HepG2 (cell line): ENCODE measurements around the gene RNASE9. TPM values are rescaled to one million over a fixed set of nuclear protein-coding genes. Genes with fewer than 3 reads are reported as not detected.
"Not testable (repeated sequence)": the region's sequence is repeated elsewhere in the genome, so short reads cannot be mapped to it uniquely, and the experiment has no call there.

Source experiments
- ATAC-seq: fragments of 200-7000 bp; cut with Tn5 transposase; 3 replicates; pipeline ENCODE4 v1.9.1; 2020; ENCODE audit warnings: mild to moderate bottlenecking, moderate library complexity
- BruUV-seq: library from RNA; stranded (reverse); fragments of 400-500 nt; replicated peaks from 2 replicates; lab custom pipeline; 2021; lab: Mats Ljungman, UMichigan
- CTCF ChIA-PET: fragments of 300-600 bp; formaldehyde crosslinking; extraction: SDS; loops from one replicate; lab custom pipeline; 2021; ENCODE audit warnings: low total read pairs, inconsistent platforms, low intra/inter-chr PET ratio; lab: Yijun Ruan, JAX
- POLR2A ChIA-PET: fragments of 350-600 bp; sonication (Branson Sonifier 250); formaldehyde crosslinking; loops from one replicate; lab custom pipeline; 2020; ENCODE audit warnings: antibody characterized with exemption, inconsistent platforms; lab: Yijun Ruan, JAX
- DNase-seq: peaks from one replicate; pipeline ENCODE4 v3.0.0-alpha.2; 2015; ENCODE audit warnings: low spot score
- FAIRE-seq: peaks from 3 replicates; lab custom pipeline; 2011; peaks lifted over from hg19 to GRCh38; lab: Jason Lieb, UNC
- H2AFZ ChIP-seq: one replicate; pipeline ENCODE4 v1.6.1; 2011; ENCODE audit warnings: low read length, inconsistent platforms
- H3K27ac ChIP-seq: fragments of 300-600 bp; 3 replicates; pipeline ENCODE4 v1.8.0; 2011; ENCODE audit warnings: mixed run types, mild to moderate bottlenecking, mixed read lengths, low read length, inconsistent platforms; ENCODE audit not compliant: insufficient read depth; ENCODE audit errors: extremely low read length
- H3K27me3 ChIP-seq, 2 experiments: fragments of 200-600 bp in 1 of 2; 2 replicates in 1 of 2; 3 replicates in 1 of 2; pipeline versions ENCODE4 v1.6.0 to v1.8.0; 2011; ENCODE audit warnings: low read length in 2 of 2, mild to moderate bottlenecking in 2 of 2, moderate library complexity in 2 of 2, inconsistent platforms in 1 of 2; ENCODE audit not compliant: insufficient read depth in 2 of 2, control insufficient read depth in 1 of 2
- H3K36me3 ChIP-seq, 2 experiments: fragments of 200-600 bp in 1 of 2; replicated peaks in 1 of 2; 2 replicates in 1 of 2; 3 replicates in 1 of 2; pipeline versions ENCODE4 v1.5.1 to v1.8.0; 2011; ENCODE audit warnings: low read length in 2 of 2, inconsistent platforms in 1 of 2; ENCODE audit not compliant: insufficient read depth in 2 of 2, control insufficient read depth in 1 of 2
- H3K4me1 ChIP-seq: 2 replicates; pipeline ENCODE4 v1.5.1; 2012; ENCODE audit warnings: low read length, inconsistent platforms; ENCODE audit not compliant: insufficient read depth
- H3K4me2 ChIP-seq: 2 replicates; pipeline ENCODE4 v1.6.0; 2011; ENCODE audit warnings: low read depth, low read length, inconsistent platforms
- H3K4me3 ChIP-seq, 3 experiments: fragments of 200-600 bp in 1 of 3; sonication (generic), shearing (Covaris generic) in 1 of 3; replicated peaks in 1 of 3; 2 replicates each; pipeline ENCODE4 v1.5.1; 2011 to 2016; ENCODE audit warnings: low read length in 3 of 3, inconsistent platforms in 2 of 3, low read depth in 2 of 3, mild to moderate bottlenecking in 2 of 3, control low read depth in 1 of 3, mixed read lengths in 1 of 3; ENCODE audit not compliant: insufficient read depth in 1 of 3
- H3K79me2 ChIP-seq: one replicate; pipeline ENCODE4 v1.6.1; 2011; ENCODE audit warnings: low read length, inconsistent platforms; ENCODE audit not compliant: insufficient read depth
- H3K9ac ChIP-seq: 2 replicates; pipeline ENCODE4 v1.6.0; 2011; ENCODE audit warnings: mild to moderate bottlenecking, low read depth, low read length, inconsistent platforms; ENCODE audit not compliant: insufficient read depth
- H3K9me3 ChIP-seq: 2 replicates; pipeline ENCODE4 v1.5.1; 2012; ENCODE audit warnings: mild to moderate bottlenecking, low read length
- H4K20me1 ChIP-seq: 2 replicates; pipeline ENCODE4 v1.6.0; 2011; ENCODE audit warnings: inconsistent platforms, mild to moderate bottlenecking, low read length, moderate library complexity; ENCODE audit not compliant: insufficient read depth
- ARNTL ChIP-seq: sonication (generic); formaldehyde crosslinking; IDR thresholded peaks from 2 replicates; pipeline ENCODE4 v1.4.0; 2020; ENCODE audit warnings: mild to moderate bottlenecking, missing genetic modification reagents
- CEBPG ChIP-seq: IDR thresholded peaks from 2 replicates; pipeline ENCODE4 v1.6.1; 2016
- DBP ChIP-seq: sonication (generic); formaldehyde crosslinking; IDR thresholded peaks from 2 replicates; pipeline ENCODE4 v1.4.0; 2020; ENCODE audit warnings: missing genetic modification reagents; ENCODE audit errors: not compliant biosample characterization
- ISL2 ChIP-seq: sonication (generic); formaldehyde crosslinking; IDR thresholded peaks from 2 replicates; pipeline ENCODE4 v1.5.0; 2020; ENCODE audit warnings: missing genetic modification reagents
- MTF1 ChIP-seq: sonication (generic); formaldehyde crosslinking; IDR thresholded peaks from 2 replicates; pipeline ENCODE4 v1.5.0; 2020; ENCODE audit warnings: missing genetic modification reagents
- PRDM4 ChIP-seq: sonication (generic); formaldehyde crosslinking; IDR thresholded peaks from 2 replicates; pipeline ENCODE4 v1.9.0; 2021; ENCODE audit warnings: missing genetic modification reagents, borderline replicate concordance
- ZKSCAN8 ChIP-seq: IDR thresholded peaks from 2 replicates; pipeline ENCODE4 v1.6.1; 2016; ENCODE audit warnings: borderline replicate concordance, missing genetic modification reagents, missing compliant biosample characterization
- ZNF12 ChIP-seq: sonication (generic); formaldehyde crosslinking; IDR thresholded peaks from 2 replicates; pipeline ENCODE4 v1.5.0; 2020; ENCODE audit warnings: missing genetic modification reagents
- ZNF563 ChIP-seq: sonication (generic); formaldehyde crosslinking; IDR thresholded peaks from 2 replicates; pipeline ENCODE4 v1.8.0; 2022; ENCODE audit warnings: mild to moderate bottlenecking, moderate library complexity, missing genetic modification reagents
- WGBS: methylation state at CpG from one replicate; pipeline ENCODE4 v1.1.6; 2017; ENCODE audit warnings: low lambda C conversion rate; 5-methylcytosine and 5-hydroxymethylcytosine counted together
- in situ Hi-C: cut with HindIII; loops from 2 replicates; pipeline ENCODE4 v1.10.0; 2017; ENCODE audit warnings: low pct_unique_long_range_greater_than_20kb; ENCODE audit not compliant: extremely low pct_ligation_motif_present
- intact Hi-C: fragments of 100-400 bp; cut with micrococcal nuclease; formaldehyde crosslinking; loops from one replicate; pipeline ENCODE4 v1.10.0; 2022; ENCODE audit not compliant: unreplicated experiment
- polyA plus RNA-seq, 8 experiments: library from polyadenylated mRNA; depleted of rRNA in 3 of 8; stranded (reverse) in 7 of 8; unstranded in 1 of 8; fragments of >200 nt; fragmentation: Illumina TruSeq in 4 of 8; extraction: Trizol in 4 of 8; gene quantifications; 2 replicates each; pipeline versions ENCODE4 v1.2.1 to v1.2.3, GENCODE V29; 2011 to 2016; ENCODE audit warnings: low read depth in 4 of 8, missing spikeins in 1 of 8, mixed read lengths in 1 of 8; ENCODE audit not compliant: insufficient read depth in 1 of 8
- total RNA-seq, 5 experiments: library from RNA; depleted of rRNA; stranded (reverse); fragments of >200 nt; fragmentation: Illumina TruSeq; extraction: Trizol; gene quantifications; 2 replicates each; pipeline ENCODE4 v1.2.3, GENCODE V29; 2016; ENCODE audit warnings: low read depth in 1 of 5

The RNASE9 gene
- total and polyA plus RNA-seq, 2 of the 13 experiments (the other 11 are each of a cell fraction or from before 2014, with no cell fraction given): not detected

GRCh38 chr14:20595726-20596125, 34.9 kb upstream of the RNASE9 start:
- H3K4me3 ChIP-seq, BruUV-seq, ATAC-seq, H3K79me2 ChIP-seq, H3K9ac ChIP-seq, H3K27ac ChIP-seq, intact Hi-C loops, H3K36me3 ChIP-seq, FAIRE-seq, CTCF ChIA-PET, H3K4me2 ChIP-seq, H2AFZ ChIP-seq, H3K4me1 ChIP-seq, H4K20me1 ChIP-seq, DNase-seq, in situ Hi-C loops, POLR2A ChIA-PET, H3K9me3 ChIP-seq: not testable (repeated sequence)
- peaks cover 0 to 13% of the 10 kb centered on the region in 2 experiments; a peak in 3 of 5 replicates for H3K27me3 ChIP-seq
- 71% methylated on average over 3 of the region's 3 CpGs for WGBS
- peak; percentile 55; the same call in 1 of the 2 replicates for TF ChIP-seq ZNF12

- no TSS peak for BruUV-seq
- Histone ChIP-seq H3K27me3 (peaks cover 0 to 17% of the 10 kb centered on the region in 2 experiments; a peak in 2 of 5 replicates), H4K20me1 (no peaks in the 10 kb centered on the region), H3K9ac (no peak overlapping the region), H3K36me3 (no peaks in the 10 kb centered on the region), H3K79me2 (no peaks in the 10 kb centered on the region), H3K27ac (no peak overlapping the region), H3K9me3 (no peaks in the 10 kb centered on the region), H3K4me3 (no peak overlapping the region), H3K4me2 (no peak overlapping the region), H3K4me1 (no peaks in the 10 kb centered on the region), H2AFZ (no peak overlapping the region)
- intact Hi-C loops: no loop called here
- no peak for FAIRE-seq
- in situ Hi-C loops: no loop called here
- DNase-seq: no peak
- ChIA-PET CTCF (no interaction called here), POLR2A (no interaction called here)
- no peak for ATAC-seq
- WGBS: 20% methylated on average over 1 of the region's 1 CpG
- TF ChIP-seq CEBPG (no peak), ISL2 (CRISPR knock-in tag) (no peak), PRDM4 (CRISPR knock-in tag) (no peak), MTF1 (no peak), ARNTL (CRISPR knock-in tag) (no peak), ZKSCAN8 (no peak), ZNF563 (no peak), DBP (CRISPR knock-in tag) (no peak)
Observed at GRCh38 chr14:20592574-20592973, 31.7 kb upstream of the RNASE9 start.
